Mucosa of stomach (tissue), 1 donor: ENCODE results near the gene YTHDF1.

ENCODE experiments used
- H3K27me3 ChIP-seq: one replicate; pipeline ENCODE4 v1.7.0; 2013; ENCODE audit warnings: mild to moderate bottlenecking, low read length; ENCODE audit not compliant: control insufficient read depth, insufficient read depth
- H3K36me3 ChIP-seq: one replicate; pipeline ENCODE4 v1.7.0; 2013; ENCODE audit warnings: low read length; ENCODE audit not compliant: control insufficient read depth, insufficient read depth
- H3K4me1 ChIP-seq: one replicate; pipeline ENCODE4 v1.7.0; 2013; ENCODE audit warnings: mild to moderate bottlenecking, low read length; ENCODE audit not compliant: control insufficient read depth, insufficient read depth
- H3K4me3 ChIP-seq: one replicate; pipeline ENCODE4 v1.7.0; 2013; ENCODE audit warnings: low read length
- H3K9ac ChIP-seq: one replicate; pipeline ENCODE4 v1.7.0; 2013; ENCODE audit warnings: mild to moderate bottlenecking, low read length, moderate library complexity
- H3K9me3 ChIP-seq: one replicate; pipeline ENCODE4 v1.7.0; 2013; ENCODE audit warnings: mild to moderate bottlenecking, low read length, moderate library complexity; ENCODE audit not compliant: control insufficient read depth
- donor health status: Pancreatic carcinoma.

The YTHDF1 gene

GRCh38 chr20:63185215-63185796, 30.6 kb downstream of the YTHDF1 start:
- Histone ChIP-seq H3K4me3 (no peak overlapping the region), H3K9me3 (no peaks in the 10 kb centered on the region), H3K27me3 (peaks cover 24% of the 10 kb centered on the region)

GRCh38 chr20:63183422-63184146, 32.3 kb downstream of the YTHDF1 start:
- Histone ChIP-seq H3K9me3 (no peaks in the 10 kb centered on the region), H3K27me3 (peaks cover 39% of the 10 kb centered on the region), H3K9ac (no peak overlapping the region), H3K4me1 (peaks cover 17% of the 10 kb centered on the region), H3K4me3 (no peak overlapping the region), H3K36me3 (no peaks in the 10 kb centered on the region)

More at GRCh38 chr20:63185215-63185796, 30.6 kb downstream of the YTHDF1 start:
- Histone ChIP-seq H3K36me3 (no peaks in the 10 kb centered on the region), H3K9ac (no peak overlapping the region), H3K4me1 (peaks cover 11% of the 10 kb centered on the region)

- no peak overlapping the region for H3K9ac ChIP-seq
- H3K4me3 ChIP-seq = no peak overlapping the region
- H3K36me3 ChIP-seq = no peaks in the 10 kb centered on the region
- H3K27me3 ChIP-seq = peaks cover 45% of the 10 kb centered on the region
- peaks cover 17% of the 10 kb centered on the region for H3K4me1 ChIP-seq
- no peaks in the 10 kb centered on the region for H3K9me3 ChIP-seq
Measured at GRCh38 chr20:63182946-63183415, 33.0 kb downstream of the YTHDF1 start.

GRCh38 chr20:63182425-63182824, 33.5 kb downstream of the YTHDF1 start:
- Histone ChIP-seq H3K9me3 (no peaks in the 10 kb centered on the region), H3K27me3 (peaks cover 49% of the 10 kb centered on the region), H3K4me3 (no peak overlapping the region), H3K36me3 (no peaks in the 10 kb centered on the region), H3K9ac (no peak overlapping the region), H3K4me1 (peaks cover 20% of the 10 kb centered on the region)

- H3K36me3 ChIP-seq = no peaks in the 10 kb centered on the region
- no peak overlapping the region for H3K9ac ChIP-seq
- no peaks in the 10 kb centered on the region for H3K9me3 ChIP-seq
- peaks cover 9% of the 10 kb centered on the region for H3K4me1 ChIP-seq
- H3K4me3 ChIP-seq = no peak overlapping the region
- H3K27me3 ChIP-seq = peaks cover 58% of the 10 kb centered on the region
Measured at GRCh38 chr20:63181226-63181625, 34.7 kb downstream of the YTHDF1 start.

GRCh38 chr20:63180569-63181185, 35.3 kb downstream of the YTHDF1 start:
- Histone ChIP-seq H3K4me3 (no peak overlapping the region), H3K27me3 (peaks cover 64% of the 10 kb centered on the region), H3K36me3 (no peaks in the 10 kb centered on the region), H3K9me3 (no peaks in the 10 kb centered on the region), H3K9ac (no peak overlapping the region), H3K4me1 (peaks cover 9% of the 10 kb centered on the region)

- no peak overlapping the region for H3K4me3 ChIP-seq
- no peaks in the 10 kb centered on the region for H3K9me3 ChIP-seq
- no peak overlapping the region for H3K9ac ChIP-seq
- H3K4me1 ChIP-seq = peaks cover 9% of the 10 kb centered on the region
- no peaks in the 10 kb centered on the region for H3K36me3 ChIP-seq
- peaks cover 71% of the 10 kb centered on the region for H3K27me3 ChIP-seq
Measured at GRCh38 chr20:63179687-63180568, 36.0 kb downstream of the YTHDF1 start.

- Histone ChIP-seq H3K4me3 (no peak overlapping the region), H3K27me3 (peaks cover 80% of the 10 kb centered on the region)
Measured at GRCh38 chr20:63178889-63179686, 36.8 kb downstream of the YTHDF1 start.

GRCh38 chr20:63178446-63178820, 37.5 kb downstream of the YTHDF1 start:
- Histone ChIP-seq H3K9me3 (no peaks in the 10 kb centered on the region), H3K9ac (no peak overlapping the region), H3K36me3 (no peaks in the 10 kb centered on the region), H3K4me1 (peaks cover 9% of the 10 kb centered on the region), H3K27me3 (peaks cover 85% of the 10 kb centered on the region), H3K4me3 (no peak overlapping the region)

More at GRCh38 chr20:63178889-63179686, 36.8 kb downstream of the YTHDF1 start:
- Histone ChIP-seq H3K36me3 (no peaks in the 10 kb centered on the region), H3K9ac (no peak overlapping the region), H3K9me3 (no peaks in the 10 kb centered on the region), H3K4me1 (peaks cover 9% of the 10 kb centered on the region)

- Histone ChIP-seq H3K4me1 (peaks cover 9% of the 10 kb centered on the region), H3K9me3 (no peaks in the 10 kb centered on the region), H3K4me3 (no peak overlapping the region), H3K36me3 (no peaks in the 10 kb centered on the region), H3K27me3 (peaks cover 85% of the 10 kb centered on the region), H3K9ac (no peak overlapping the region)
Measured at GRCh38 chr20:63177785-63178445, 38.0 kb downstream of the YTHDF1 start.
